ENCODE results near the gene MROH7. TPM values are rescaled to one million over a fixed set of nuclear protein-coding genes. Genes with fewer than 3 reads are reported as not detected.

MROH7 gene
- total RNA-seq, 1 experiment from 2014 or later, result not detected

- H3K4me1 ChIP-seq (ENCODE audit: insufficient read depth, low read length), result peaks cover 4% of the 10 kb centered on the region; the same call in 1 of the 2 replicates
- intact Hi-C loops (cut with micrococcal nuclease), result no loop called here
- DNase-seq (no peak), ATAC-seq (no peak)
- H3K27me3 ChIP-seq (ENCODE audit: low read length), result no peaks in the 10 kb centered on the region
- no peak overlapping the region for H2AFZ ChIP-seq (ENCODE audit: low read length)
- no TSS peak for BruUV-seq (replicated peaks)
- no peak overlapping the region for H3K4me2 ChIP-seq (ENCODE audit: low read length)
- no peaks in the 10 kb centered on the region for H4K20me1 ChIP-seq (ENCODE audit: low read length)
- ChIA-PET POLR2A (ENCODE audit: unreplicated experiment) (no interaction called here), CTCF (no interaction called here)
- H3K4me3 ChIP-seq (ENCODE audit: low read length), result no peak overlapping the region
- H3K9me2 ChIP-seq (replicated peaks; ENCODE audit: low read length), result no peaks in the 10 kb centered on the region
- H3K9me3 ChIP-seq (ENCODE audit: low read length), result no peaks in the 10 kb centered on the region
- no peaks in the 10 kb centered on the region for H3F3A ChIP-seq (ENCODE audit: low read length, unreplicated experiment)
- H3K36me3 ChIP-seq (ENCODE audit: low read depth, low read length), result no peaks in the 10 kb centered on the region
- no peak overlapping the region for H3K9ac ChIP-seq (ENCODE audit: low read length)
- no peaks in the 10 kb centered on the region for H3K79me2 ChIP-seq (ENCODE audit: low read length)
- TF ChIP-seq EZH2phosphoT487 (IDR thresholded peaks at IDR 0.05; ENCODE audit: borderline replicate concordance, low read length) (no peak), CTCF (conservative IDR thresholded peaks at IDR 0.05; ENCODE audit: low read depth, low read length) (no peak)
- H3K27ac ChIP-seq (ENCODE audit: low read length), result no peak overlapping the region
These were observed 32.2 kb upstream of the MROH7 start for GRCh38 chr1:54609301-54609921.

- Histone ChIP-seq H3K4me3 (ENCODE audit: low read length) (no peak overlapping the region), H3K79me2 (ENCODE audit: low read length) (no peaks in the 10 kb centered on the region), H3K9me2 (replicated peaks; ENCODE audit: low read length) (no peaks in the 10 kb centered on the region), H3K4me2 (ENCODE audit: low read length) (no peak overlapping the region), H3K36me3 (ENCODE audit: low read depth, low read length) (no peaks in the 10 kb centered on the region), H2AFZ (ENCODE audit: low read length) (no peak overlapping the region), H3K27ac (ENCODE audit: low read length) (no peak overlapping the region), H3K27me3 (ENCODE audit: low read length) (no peaks in the 10 kb centered on the region), H3K9me3 (ENCODE audit: low read length) (no peaks in the 10 kb centered on the region), H3F3A (ENCODE audit: low read length, unreplicated experiment) (no peaks in the 10 kb centered on the region), H3K9ac (ENCODE audit: low read length) (no peak overlapping the region), H4K20me1 (ENCODE audit: low read length) (no peaks in the 10 kb centered on the region), H3K4me1 (ENCODE audit: insufficient read depth, low read length) (no peaks in the 10 kb centered on the region)
- CTCF ChIA-PET, result no interaction called here
- TF ChIP-seq EZH2 (IDR thresholded peaks at IDR 0.05; ENCODE audit: low read length, unreplicated experiment) (no peak), EZH2phosphoT487 (IDR thresholded peaks at IDR 0.05; ENCODE audit: borderline replicate concordance, low read length) (no peak), CTCF (conservative IDR thresholded peaks at IDR 0.05; ENCODE audit: low read depth, low read length) (no peak)
- intact Hi-C loops (cut with micrococcal nuclease), result no loop called here
- POLR2A ChIA-PET (ENCODE audit: unreplicated experiment), result no interaction called here
- no peak for DNase-seq
- no peak for ATAC-seq
- BruUV-seq (replicated peaks), result no TSS peak
These were observed 31.5 kb upstream of the MROH7 start for GRCh38 chr1:54610048-54610447.

GRCh38 chr1:54610601-54611580 is 30.7 kb upstream of the MROH7 start:
- Histone ChIP-seq H4K20me1 (ENCODE audit: low read length) (no peaks in the 10 kb centered on the region), H3K4me3 (ENCODE audit: low read length) (no peak overlapping the region), H3K4me1 (ENCODE audit: insufficient read depth, low read length) (no peaks in the 10 kb centered on the region), H3K9me3 (ENCODE audit: low read length) (no peaks in the 10 kb centered on the region), H3K9ac (ENCODE audit: low read length) (no peak overlapping the region), H3K27me3 (ENCODE audit: low read length) (no peaks in the 10 kb centered on the region), H2AFZ (ENCODE audit: low read length) (no peak overlapping the region), H3F3A (ENCODE audit: low read length, unreplicated experiment) (no peaks in the 10 kb centered on the region), H3K79me2 (ENCODE audit: low read length) (no peaks in the 10 kb centered on the region), H3K27ac (ENCODE audit: low read length) (no peak overlapping the region), H3K9me2 (replicated peaks; ENCODE audit: low read length) (no peaks in the 10 kb centered on the region), H3K36me3 (ENCODE audit: low read depth, low read length) (no peaks in the 10 kb centered on the region), H3K4me2 (ENCODE audit: low read length) (no peak overlapping the region)
- no peak for DNase-seq
- POLR2A ChIA-PET (ENCODE audit: unreplicated experiment), result no interaction called here
- ATAC-seq, result no peak
- CTCF ChIA-PET, result no interaction called here
- BruUV-seq (replicated peaks), result no TSS peak
- intact Hi-C loops (cut with micrococcal nuclease), result no loop called here
- TF ChIP-seq CTCF (conservative IDR thresholded peaks at IDR 0.05; ENCODE audit: low read depth, low read length) (no peak), EZH2phosphoT487 (IDR thresholded peaks at IDR 0.05; ENCODE audit: borderline replicate concordance, low read length) (no peak), EZH2 (IDR thresholded peaks at IDR 0.05; ENCODE audit: low read length, unreplicated experiment) (no peak)
